ENCODE measurements around the gene ICA1. TPM values are rescaled to one million over a fixed set of nuclear protein-coding genes. Genes with fewer than 3 reads are reported as not detected.

ICA1 gene
- total RNA-seq, 1 donor: 0.45 TPM

GRCh38 chr7:8117195-8117594, 144.8 kb downstream of the ICA1 start:
- no peak for DNase-seq (ENCODE audit: low read depth)
- TF ChIP-seq CTCF (IDR thresholded peaks at IDR 0.05; ENCODE audit: insufficient read depth, low read length): no peak
- H3K4me3 ChIP-seq (ENCODE audit: low read depth, low read length): no peak overlapping the region

DNA sequence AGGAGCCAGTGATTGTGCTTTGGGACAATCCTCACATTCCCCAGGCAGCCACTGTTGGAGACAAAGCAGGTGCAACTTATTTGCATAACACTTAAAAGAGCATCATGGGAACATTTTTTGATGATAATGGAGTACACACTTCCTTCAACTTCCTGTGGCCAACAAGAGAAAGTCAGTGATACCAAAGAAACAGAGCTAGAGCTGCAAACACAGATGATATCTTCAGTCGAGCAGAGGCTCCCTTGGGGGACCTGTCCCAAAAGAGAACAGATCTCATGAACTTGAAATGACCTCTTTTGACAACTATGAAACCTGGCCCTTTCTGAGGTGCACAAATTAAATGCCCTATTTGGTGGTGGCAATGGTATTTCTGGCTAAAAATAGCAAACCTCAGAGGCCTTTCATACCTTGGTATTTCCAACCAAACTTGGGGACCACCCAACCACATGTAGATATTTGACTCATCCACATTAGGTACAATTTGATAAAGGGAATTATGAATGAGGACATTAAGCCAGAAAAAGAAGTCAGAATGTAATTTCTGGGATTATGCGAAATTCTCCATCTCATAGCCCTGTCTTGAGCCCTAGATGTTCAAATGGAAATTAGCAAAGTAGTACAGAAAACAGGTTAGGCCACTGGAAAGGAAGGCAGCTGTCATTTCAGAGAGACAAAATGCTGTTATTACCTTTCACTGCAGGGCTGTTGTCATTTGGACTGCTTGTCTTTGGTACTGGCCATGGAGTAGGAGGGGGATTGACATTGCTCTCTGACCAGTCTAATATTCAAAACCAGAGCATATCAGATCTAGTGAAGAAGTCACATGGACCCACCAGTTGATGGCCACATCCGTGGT, 146.2 kb downstream of the ICA1 start:
- no peak for TF ChIP-seq CTCF (IDR thresholded peaks at IDR 0.05; ENCODE audit: insufficient read depth, low read length)
- DNase-seq (ENCODE audit: low read depth): no peak
- H3K4me3 ChIP-seq (ENCODE audit: low read depth, low read length): no peak overlapping the region

DNA sequence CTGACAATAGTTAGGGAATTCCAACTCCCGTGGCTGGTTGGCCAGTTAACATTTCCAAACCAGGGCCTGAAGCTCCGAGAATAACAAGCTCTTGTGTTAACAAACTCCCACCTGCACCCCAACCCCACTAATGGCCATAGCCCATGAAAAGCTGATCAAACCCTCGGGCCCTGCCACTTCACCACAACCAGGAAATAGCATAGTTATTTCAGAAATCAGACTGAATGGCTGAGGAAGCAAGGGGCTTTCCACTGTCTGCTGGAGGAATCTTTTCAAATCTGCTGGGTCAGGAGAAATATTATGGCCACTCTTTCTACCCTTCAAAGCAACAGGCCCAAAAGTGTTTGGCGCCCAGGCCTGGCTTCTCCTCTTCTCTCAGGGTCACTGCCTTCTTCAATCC, 147.8 kb downstream of the ICA1 start:
- H3K4me3 ChIP-seq (ENCODE audit: low read depth, low read length): no peak overlapping the region
- no peak for DNase-seq (ENCODE audit: low read depth)
- no peak for TF ChIP-seq CTCF (IDR thresholded peaks at IDR 0.05; ENCODE audit: insufficient read depth, low read length)

GRCh38 chr7:8113184-8113583, 148.8 kb downstream of the ICA1 start:
- no peak overlapping the region for H3K4me3 ChIP-seq (ENCODE audit: low read depth, low read length)
- TF ChIP-seq CTCF (IDR thresholded peaks at IDR 0.05; ENCODE audit: insufficient read depth, low read length): no peak
- no peak for DNase-seq (ENCODE audit: low read depth)

- TF ChIP-seq CTCF (IDR thresholded peaks at IDR 0.05; ENCODE audit: insufficient read depth, low read length): no peak
- no peak for DNase-seq (ENCODE audit: low read depth)
These were observed 149.3 kb downstream of the ICA1 start for GRCh38 chr7:8112685-8113084.

DNA sequence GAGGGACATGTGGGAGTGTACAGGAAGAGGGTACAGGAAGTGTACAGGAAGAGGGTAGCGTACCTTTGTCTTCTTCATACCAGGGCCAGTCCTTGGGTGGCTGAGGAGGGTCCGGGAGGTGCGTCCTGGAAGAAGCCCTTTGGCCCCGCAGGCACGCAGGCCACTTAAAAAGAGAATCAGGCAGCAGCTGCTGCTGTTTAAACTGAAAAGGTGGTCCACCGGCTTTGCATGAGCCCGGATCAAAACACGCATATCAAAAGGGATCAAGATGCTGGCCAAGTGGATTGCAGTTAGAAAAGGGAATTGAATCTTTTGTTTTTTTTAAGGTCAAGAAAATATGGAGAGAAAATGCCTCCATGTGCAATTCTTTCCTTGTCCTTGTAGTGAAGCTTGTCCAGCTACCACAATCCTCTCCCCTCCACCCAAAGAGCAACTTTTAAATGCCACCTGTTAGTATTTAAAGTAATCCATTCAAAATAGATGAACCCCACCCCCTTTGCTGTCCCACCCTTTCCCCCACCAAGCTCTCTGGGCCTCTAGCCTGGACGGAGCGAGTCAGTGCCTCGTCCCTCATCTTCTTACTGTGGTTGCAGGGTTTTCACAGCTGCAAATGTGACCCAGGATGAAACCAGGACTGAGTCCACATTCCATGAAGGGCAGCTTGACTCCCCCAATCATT, 150.5 kb downstream of the ICA1 start:
- H3K4me3 ChIP-seq (ENCODE audit: low read depth, low read length): no peak overlapping the region
- no peak for DNase-seq (ENCODE audit: low read depth)
- no peak for TF ChIP-seq CTCF (IDR thresholded peaks at IDR 0.05; ENCODE audit: insufficient read depth, low read length)

More at GRCh38 chr7:8112685-8113084, 149.3 kb downstream of the ICA1 start:
- H3K4me3 ChIP-seq (ENCODE audit: low read depth, low read length): no peak overlapping the region

All from fibroblast of the aortic adventitia (primary cell).